SK-N-SH (cell line): ENCODE data around the gene SLC27A2. TPM values are rescaled to one million over a fixed set of nuclear protein-coding genes. Genes with fewer than 3 reads are reported as not detected.

Source experiments
- CTCF ChIA-PET: fragments of 300-600, 350-600 bp; formaldehyde crosslinking; extraction: SDS; loops from one replicate; lab custom pipeline; 2021; lab: Yijun Ruan, JAX
- POLR2A ChIA-PET: fragments of 350-600 bp; sonication (Branson Sonifier 250); formaldehyde crosslinking; extraction: SDS; loops from one replicate; lab custom pipeline; 2020; ENCODE audit warnings: antibody characterized with exemption, inconsistent platforms; lab: Yijun Ruan, JAX
- DNase-seq: peaks from one replicate; pipeline ENCODE4 v3.0.0; 2012
- H2AFZ ChIP-seq: fragments of 200-600 bp; sonication (generic); 2 replicates; pipeline ENCODE4 v1.8.1; 2016; ENCODE audit warnings: antibody characterized with exemption, mild to moderate bottlenecking, low read depth
- H3F3A ChIP-seq: fragments of 200-600 bp; sonication (generic); replicated peaks from 2 replicates; pipeline ENCODE3; 2016; ENCODE audit warnings: antibody characterized with exemption, mild to moderate bottlenecking; ENCODE audit not compliant: insufficient read depth
- H3K27ac ChIP-seq, 2 experiments: fragments of 200-500 bp in 1 of 2; fragments of 200-600 bp in 1 of 2; sonication (Bioruptor generic) in 1 of 2; sonication (generic), shearing (Covaris generic) in 1 of 2; 2 replicates each; pipeline versions ENCODE4 v1.5.1 to v1.6.1; 2014 to 2016; ENCODE audit warnings: low read depth in 2 of 2, inconsistent platforms in 1 of 2, low read length in 1 of 2, mild to moderate bottlenecking in 1 of 2, mixed read lengths in 1 of 2
- H3K27me3 ChIP-seq: fragments of 200-600 bp; sonication (generic), shearing (Covaris generic); 2 replicates; pipeline ENCODE4 v1.6.1; 2016; ENCODE audit warnings: mixed run types; ENCODE audit not compliant: insufficient read depth
- H3K36me3 ChIP-seq, 2 experiments: fragments of 200-500 bp in 1 of 2; fragments of 200-600 bp in 1 of 2; sonication (Bioruptor generic) in 1 of 2; sonication (generic) in 1 of 2; replicated peaks in 1 of 2; 2 replicates each; pipeline versions ENCODE3 to v1.5.1; 2014 to 2016; ENCODE audit warnings: low read length in 1 of 2, mild to moderate bottlenecking in 1 of 2; ENCODE audit not compliant: insufficient read depth in 2 of 2, control insufficient read depth in 1 of 2
- H3K4me1 ChIP-seq, 2 experiments: fragments of 200-500 bp in 1 of 2; fragments of 200-600 bp in 1 of 2; sonication (Bioruptor generic) in 1 of 2; sonication (generic), shearing (Covaris generic) in 1 of 2; 2 replicates each; pipeline versions ENCODE4 v1.5.1 to v1.6.1; 2014 to 2016; ENCODE audit warnings: low read depth in 1 of 2, low read length in 1 of 2, mixed run types in 1 of 2; ENCODE audit not compliant: insufficient read depth in 2 of 2, control insufficient read depth in 1 of 2
- H3K4me2 ChIP-seq: fragments of 200-600 bp; sonication (generic), shearing (Covaris generic); 2 replicates; pipeline ENCODE4 v1.6.1; 2017; ENCODE audit warnings: mixed run types
- H3K4me3 ChIP-seq, 2 experiments: fragments of 200-500 bp in 1 of 2; fragments of 200-600 bp in 1 of 2; sonication (Bioruptor generic) in 1 of 2; sonication (generic), shearing (Covaris generic) in 1 of 2; 2 replicates each; pipeline versions ENCODE4 v1.5.1 to v1.8.1; 2014 to 2016; ENCODE audit warnings: low read depth in 2 of 2, inconsistent platforms in 1 of 2, low read length in 1 of 2, mild to moderate bottlenecking in 1 of 2, mixed read lengths in 1 of 2, moderate library complexity in 1 of 2
- H3K79me2 ChIP-seq: fragments of 200-600 bp; sonication (generic); 2 replicates; pipeline ENCODE4 v1.8.1; 2017; ENCODE audit warnings: mild to moderate bottlenecking; ENCODE audit not compliant: insufficient read depth
- H3K9ac ChIP-seq: fragments of 200-600 bp; sonication (generic); 2 replicates; pipeline ENCODE4 v1.6.1; 2017; ENCODE audit warnings: mixed run types
- H3K9me2 ChIP-seq: fragments of 200-600 bp; sonication (generic); 2 replicates; pipeline ENCODE4 v1.6.1; 2017; ENCODE audit warnings: mixed run types
- H3K9me3 ChIP-seq: fragments of 200-600 bp; sonication (generic); 2 replicates; pipeline ENCODE4 v1.6.1; 2017; ENCODE audit warnings: mixed run types, mild to moderate bottlenecking, moderate library complexity
- H4K20me1 ChIP-seq: fragments of 200-600 bp; sonication (generic); 2 replicates; pipeline ENCODE4 v1.6.1; 2017; ENCODE audit warnings: mild to moderate bottlenecking, mixed run types; ENCODE audit not compliant: insufficient read depth
- CHD2 ChIP-seq: fragments of 150-350 bp; IDR thresholded peaks from 2 replicates; pipeline ENCODE4 v1.6.1; 2018; ENCODE audit warnings: low read length; ENCODE audit not compliant: partially characterized antibody
- ELF1 ChIP-seq: IDR thresholded peaks from 2 replicates; pipeline ENCODE4 v1.4.0; 2012
- EP300 ChIP-seq, 2 experiments: IDR thresholded peaks; 2 replicates each; pipeline versions ENCODE4 v1.4.0 to v1.6.1; 2012; ENCODE audit warnings: borderline replicate concordance in 1 of 2, low read depth in 1 of 2, low read length in 1 of 2
- EZH2phosphoT487 ChIP-seq: fragments of 200-600 bp; sonication (generic); IDR thresholded peaks from 2 replicates; pipeline ENCODE4 v1.6.1; 2017; ENCODE audit warnings: low read depth, mixed run types, mild to moderate bottlenecking, antibody characterized with exemption, moderate library complexity, borderline replicate concordance
- FOXJ3 ChIP-seq: sonication (generic); formaldehyde crosslinking; IDR thresholded peaks from 2 replicates; pipeline ENCODE4 v1.5.1; 2020; ENCODE audit warnings: mild to moderate bottlenecking, missing genetic modification reagents
- GABPA ChIP-seq: IDR thresholded peaks from 2 replicates; pipeline ENCODE4 v1.4.0; 2012; ENCODE audit warnings: low read depth, mild to moderate bottlenecking
- GATA2 ChIP-seq: sonication (generic); formaldehyde crosslinking; IDR thresholded peaks from 2 replicates; pipeline ENCODE4 v1.5.0; 2020; ENCODE audit warnings: mild to moderate bottlenecking, missing genetic modification reagents
- JUND ChIP-seq: IDR thresholded peaks from 2 replicates; pipeline ENCODE4 v1.4.0; 2012
- NFIC ChIP-seq: IDR thresholded peaks from 2 replicates; pipeline ENCODE4 v1.4.0; 2012; ENCODE audit warnings: borderline replicate concordance
- NRF1 ChIP-seq: IDR thresholded peaks from 2 replicates; pipeline ENCODE4 v1.6.1; 2012; ENCODE audit warnings: low read depth, mild to moderate bottlenecking, low read length
- RAD21 ChIP-seq: IDR thresholded peaks from 2 replicates; pipeline ENCODE4 v1.6.1; 2012; ENCODE audit warnings: mild to moderate bottlenecking, low read length
- RCOR1 ChIP-seq: fragments of 150-350 bp; IDR thresholded peaks from 2 replicates; pipeline ENCODE4 v1.6.1; 2017; ENCODE audit warnings: antibody characterized with exemption, low read length
- REST ChIP-seq: IDR thresholded peaks from 2 replicates; pipeline ENCODE4 v1.6.1; 2012; ENCODE audit warnings: mild to moderate bottlenecking, low read depth, low read length, moderate library complexity
- TAF1 ChIP-seq: IDR thresholded peaks from 2 replicates; pipeline ENCODE4 v1.6.1; 2012; ENCODE audit warnings: low read depth, mild to moderate bottlenecking, low read length, moderate library complexity, borderline replicate concordance
- TCF12 ChIP-seq: IDR thresholded peaks from 2 replicates; pipeline ENCODE4 v1.4.0; 2012
- TEAD4 ChIP-seq: IDR thresholded peaks from 2 replicates; pipeline ENCODE4 v1.4.0; 2012; ENCODE audit warnings: mild to moderate bottlenecking, borderline replicate concordance; ENCODE audit not compliant: insufficient read depth
- WGBS: methylation state at CpG from one replicate; pipeline ENCODE4 v1.1.6; 2017; ENCODE audit warnings: low lambda C conversion rate; 5-methylcytosine and 5-hydroxymethylcytosine counted together
- polyA plus RNA-seq, 3 experiments: library from polyadenylated mRNA; depleted of rRNA; stranded (reverse); fragments of >200 nt; gene quantifications; 2 replicates each; pipeline ENCODE4 v1.2.3, GENCODE V29; 2012
- TF ChIP-seq, protein P1 (sequence below): fragments of 150-350 bp; IDR thresholded peaks from 2 replicates; pipeline ENCODE4 v1.6.1; 2016; ENCODE audit warnings: mild to moderate bottlenecking, low read depth, low read length

SLC27A2 gene
- polyA plus RNA-seq, 1 of the 3 experiments (the other 2 are of a cell fraction): 0.49 TPM

DNA sequence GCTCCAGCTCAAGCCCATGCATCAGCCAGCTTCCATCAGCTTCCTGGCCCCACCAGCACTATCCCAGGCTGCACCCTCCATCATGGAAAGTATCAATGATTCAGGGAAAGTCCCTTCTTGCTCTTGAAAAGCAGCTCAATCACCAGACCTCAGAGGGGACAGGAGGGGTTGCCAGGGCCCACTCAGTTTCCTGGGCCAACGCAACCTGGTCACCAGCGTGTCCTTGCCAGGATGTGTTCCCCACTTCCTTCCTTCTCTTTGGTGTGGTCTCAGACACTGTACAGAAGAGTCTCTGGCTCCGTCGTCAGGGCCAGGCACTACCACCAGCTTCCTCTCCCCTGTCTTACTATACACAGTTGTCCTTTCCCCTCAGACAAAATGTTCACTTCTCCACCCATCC, 80.5 kb downstream of the SLC27A2 start:
- Histone ChIP-seq H3F3A (no peaks in the 10 kb centered on the region), H3K4me3 (no peak overlapping the region), H3K27ac (no peak overlapping the region), H3K27me3 (no peaks in the 10 kb centered on the region), H3K4me1 (no peaks in the 10 kb centered on the region), H3K9ac (no peak overlapping the region), H3K9me3 (no peaks in the 10 kb centered on the region), H2AFZ (no peak overlapping the region)
- POLR2A ChIA-PET: no interaction called here
- TF ChIP-seq ELF1 (no peak), GABPA (no peak)
- TF ChIP-seq, protein P1, sequence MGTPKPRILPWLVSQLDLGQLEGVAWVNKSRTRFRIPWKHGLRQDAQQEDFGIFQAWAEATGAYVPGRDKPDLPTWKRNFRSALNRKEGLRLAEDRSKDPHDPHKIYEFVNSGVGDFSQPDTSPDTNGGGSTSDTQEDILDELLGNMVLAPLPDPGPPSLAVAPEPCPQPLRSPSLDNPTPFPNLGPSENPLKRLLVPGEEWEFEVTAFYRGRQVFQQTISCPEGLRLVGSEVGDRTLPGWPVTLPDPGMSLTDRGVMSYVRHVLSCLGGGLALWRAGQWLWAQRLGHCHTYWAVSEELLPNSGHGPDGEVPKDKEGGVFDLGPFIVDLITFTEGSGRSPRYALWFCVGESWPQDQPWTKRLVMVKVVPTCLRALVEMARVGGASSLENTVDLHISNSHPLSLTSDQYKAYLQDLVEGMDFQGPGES: no peak
- TF ChIP-seq, all 33 proteins: peak for 0
- WGBS: 82% methylated on average over 4 of the region's 4 CpGs
- Histone ChIP-seq H3K9me2 (no peaks in the 10 kb centered on the region), H3K4me2 (no peak overlapping the region), H3K79me2 (no peaks in the 10 kb centered on the region), H4K20me1 (no peaks in the 10 kb centered on the region), H3K36me3 (no peaks in the 10 kb centered on the region)
- CTCF ChIA-PET: interaction anchor here (0.7 kb wide), 1 partner anchor 54 kb away, joined by 3 read pairs; no protein-coding TSS in a partner anchor
- no peak for DNase-seq

- H3K9ac ChIP-seq: no peak within 1 kb of the TSS
- no peak within 1 kb of the TSS for H3K27ac ChIP-seq
- ChIA-PET CTCF (interaction anchor here (1.3 kb wide), 1 partner anchor 11 kb away, joined by 5 read pairs; no protein-coding TSS in a partner anchor), POLR2A (interaction anchor here (0.6 kb wide), 1 partner anchor 81 kb away, joined by 5 read pairs; no protein-coding TSS in a partner anchor)
- H3F3A ChIP-seq: no peaks in the 10 kb centered on the region
- no peak within 1 kb of the TSS for H2AFZ ChIP-seq
- H3K79me2 ChIP-seq: no peaks in the 10 kb centered on the region
- 90% methylated on average over 9 of the region's 9 CpGs for WGBS
- no peaks in the 10 kb centered on the region for H3K4me1 ChIP-seq
- no peaks in the 10 kb centered on the region for H3K27me3 ChIP-seq
- H4K20me1 ChIP-seq: no peaks in the 10 kb centered on the region
- no peak within 1 kb of the TSS for H3K4me3 ChIP-seq
- peaks cover 0 to 3% of the 10 kb centered on the region in 2 experiments for H3K36me3 ChIP-seq
- no peak for DNase-seq
- no peak within 1 kb of the TSS for H3K4me2 ChIP-seq
- TF ChIP-seq CHD2 (no peak), TEAD4 (no peak), EZH2phosphoT487 (no peak), TAF1 (no peak), REST (no peak), FOXJ3 (CRISPR knock-in tag) (no peak), JUND (no peak), NFIC (no peak), NRF1 (no peak), RCOR1 (no peak), TCF12 (no peak), RAD21 (no peak), EP300 (IDR thresholded peaks at IDR 0.05; ENCODE audit: borderline replicate concordance in 1 of 2, low read depth in 1 of 2, low read length in 1 of 2) (no peak), GATA2 (CRISPR knock-in tag) (no peak)
- no peaks in the 10 kb centered on the region for H3K9me3 ChIP-seq
- no peaks in the 10 kb centered on the region for H3K9me2 ChIP-seq
Observed at GRCh38 chr15:50265620-50266019, 83.6 kb downstream of the SLC27A2 start, which contains the start of gene HDC. TSS of gene HDC (minus strand) at chr15:50265726. CDS start at chr15:50265623, 103 bp downstream.
